ENCODE results near the gene KRTAP29-1. TPM values are rescaled to one million over a fixed set of nuclear protein-coding genes. Genes with fewer than 3 reads are reported as not detected.

KRTAP29-1 gene
- total RNA-seq, 2 donors from 2014 or later: not detected

DNA sequence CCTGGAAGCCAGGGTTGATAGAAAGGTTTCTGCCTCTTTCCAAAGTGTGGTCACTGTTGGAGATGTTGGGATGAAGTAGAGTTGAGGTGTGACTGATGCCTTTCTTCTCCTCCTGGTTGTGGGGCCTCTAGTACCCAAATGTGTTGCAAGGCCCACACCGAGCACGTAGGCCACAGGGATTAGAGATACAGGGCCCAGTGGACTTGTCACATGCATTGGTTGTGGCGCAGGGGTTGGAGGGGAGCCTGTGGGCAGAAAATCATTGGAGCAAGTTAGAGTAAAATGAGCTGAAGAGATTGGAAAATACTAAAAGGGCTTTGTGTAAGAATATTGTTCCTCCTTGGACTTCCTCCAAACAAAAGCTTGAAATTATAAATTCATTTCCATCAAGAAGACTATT, 43.3 kb upstream of the KRTAP29-1 start:
- no peak for DNase-seq (ENCODE audit: low spot score)
- Histone ChIP-seq H3K36me3 (no peaks in the 10 kb centered on the region), H3K4me1 (ENCODE audit: control insufficient read depth in 1 of 2, low read depth in 2 of 2) (no peaks in the 10 kb centered on the region), H3K4me3 (no peak overlapping the region), H3K27me3 (replicated peaks; ENCODE audit: insufficient read depth) (no peaks in the 10 kb centered on the region), H3K27ac (no peak overlapping the region), H3K9me3 (no peaks in the 10 kb centered on the region)
- TF ChIP-seq, protein P1, sequence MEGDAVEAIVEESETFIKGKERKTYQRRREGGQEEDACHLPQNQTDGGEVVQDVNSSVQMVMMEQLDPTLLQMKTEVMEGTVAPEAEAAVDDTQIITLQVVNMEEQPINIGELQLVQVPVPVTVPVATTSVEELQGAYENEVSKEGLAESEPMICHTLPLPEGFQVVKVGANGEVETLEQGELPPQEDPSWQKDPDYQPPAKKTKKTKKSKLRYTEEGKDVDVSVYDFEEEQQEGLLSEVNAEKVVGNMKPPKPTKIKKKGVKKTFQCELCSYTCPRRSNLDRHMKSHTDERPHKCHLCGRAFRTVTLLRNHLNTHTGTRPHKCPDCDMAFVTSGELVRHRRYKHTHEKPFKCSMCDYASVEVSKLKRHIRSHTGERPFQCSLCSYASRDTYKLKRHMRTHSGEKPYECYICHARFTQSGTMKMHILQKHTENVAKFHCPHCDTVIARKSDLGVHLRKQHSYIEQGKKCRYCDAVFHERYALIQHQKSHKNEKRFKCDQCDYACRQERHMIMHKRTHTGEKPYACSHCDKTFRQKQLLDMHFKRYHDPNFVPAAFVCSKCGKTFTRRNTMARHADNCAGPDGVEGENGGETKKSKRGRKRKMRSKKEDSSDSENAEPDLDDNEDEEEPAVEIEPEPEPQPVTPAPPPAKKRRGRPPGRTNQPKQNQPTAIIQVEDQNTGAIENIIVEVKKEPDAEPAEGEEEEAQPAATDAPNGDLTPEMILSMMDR (IDR thresholded peaks at IDR 0.05): no peak
- no peak for ATAC-seq (ENCODE audit: insufficient number of reproducible peaks, low FRiP score, low read depth)

DNA sequence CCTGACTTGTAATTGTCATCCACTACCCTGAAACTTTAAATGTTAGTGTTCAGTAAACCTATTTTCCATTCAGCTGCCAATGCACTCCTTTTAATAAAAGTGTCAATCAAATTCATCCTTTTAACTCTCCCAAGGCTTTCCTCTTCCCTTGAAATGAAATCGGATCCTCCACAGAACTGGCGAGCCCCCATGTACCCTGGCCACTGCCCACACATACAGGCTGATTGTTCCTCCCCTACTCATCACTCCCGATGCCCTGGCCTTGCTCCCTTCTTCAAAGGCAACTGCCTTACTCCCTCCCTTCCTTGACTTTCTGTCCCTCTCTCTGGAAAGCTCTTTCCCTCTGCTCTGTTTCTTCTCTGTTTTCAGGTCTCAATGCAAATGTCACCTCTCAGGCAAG, 40.4 kb upstream of the KRTAP29-1 start:
- H3K27me3 ChIP-seq (replicated peaks; ENCODE audit: insufficient read depth): no peaks in the 10 kb centered on the region
- no peak for DNase-seq (ENCODE audit: low spot score)
- no peak for ATAC-seq (ENCODE audit: insufficient number of reproducible peaks, low FRiP score, low read depth)

DNA sequence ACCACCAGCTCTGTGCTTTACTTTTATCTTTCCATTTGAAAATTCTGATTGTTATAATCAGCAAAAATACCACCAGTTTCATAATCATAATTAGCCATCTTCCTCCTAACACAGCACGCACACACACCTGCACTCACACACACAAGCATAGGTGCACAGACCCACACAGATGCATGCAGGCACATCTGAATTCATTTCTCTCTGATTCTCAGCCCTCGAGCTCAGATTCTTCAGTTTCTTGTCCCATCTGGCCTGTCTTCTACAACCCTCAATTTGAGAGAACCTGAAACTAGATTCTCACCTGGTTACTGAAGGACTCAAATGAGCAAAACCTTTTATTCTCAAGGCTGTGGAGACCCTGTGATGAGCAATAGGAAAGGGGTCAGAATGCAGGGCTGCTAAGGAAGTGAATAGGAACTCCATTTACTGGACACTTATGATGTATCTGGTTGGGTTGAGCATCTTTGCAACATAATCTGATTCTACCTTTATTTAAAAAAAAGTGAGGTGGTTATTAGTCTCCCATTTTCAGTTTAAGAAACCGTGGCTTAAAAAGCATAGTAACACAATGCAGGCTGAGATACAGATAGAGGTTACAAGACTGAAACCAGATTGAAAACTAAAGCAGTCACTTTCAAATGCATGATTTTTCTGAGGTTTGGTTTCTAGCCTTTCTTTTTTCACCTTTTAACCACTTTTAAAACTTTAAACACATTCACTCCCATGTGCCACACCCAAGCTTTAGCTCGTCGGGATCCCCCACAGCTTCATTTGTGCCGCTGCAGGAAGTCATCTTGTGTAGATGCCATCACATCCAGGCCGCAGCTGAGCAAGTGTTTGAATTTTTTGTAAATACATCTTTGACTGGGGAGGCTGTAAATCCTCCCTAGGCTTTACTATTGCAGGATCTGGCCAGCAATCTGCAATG, 38.5 kb upstream of the KRTAP29-1 start:
- TF ChIP-seq, protein P1 (IDR thresholded peaks at IDR 0.05): no peak
- ATAC-seq (ENCODE audit: insufficient number of reproducible peaks, low FRiP score, low read depth) (no peak), DNase-seq (ENCODE audit: low spot score) (no peak)
- Histone ChIP-seq H3K4me1 (ENCODE audit: control insufficient read depth in 1 of 2, low read depth in 2 of 2) (no peaks in the 10 kb centered on the region), H3K27ac (no peak overlapping the region), H3K36me3 (no peaks in the 10 kb centered on the region), H3K4me3 (no peak overlapping the region), H3K27me3 (replicated peaks; ENCODE audit: insufficient read depth) (no peaks in the 10 kb centered on the region), H3K9me3 (no peaks in the 10 kb centered on the region)

More for the DNA sequence above, 40.4 kb upstream of the KRTAP29-1 start:
- Histone ChIP-seq H3K27ac (no peak overlapping the region), H3K9me3 (no peaks in the 10 kb centered on the region), H3K4me3 (no peak overlapping the region), H3K4me1 (ENCODE audit: control insufficient read depth in 1 of 2, low read depth in 2 of 2) (no peaks in the 10 kb centered on the region), H3K36me3 (no peaks in the 10 kb centered on the region)
- TF ChIP-seq, protein P1 (IDR thresholded peaks at IDR 0.05): no peak

DNA sequence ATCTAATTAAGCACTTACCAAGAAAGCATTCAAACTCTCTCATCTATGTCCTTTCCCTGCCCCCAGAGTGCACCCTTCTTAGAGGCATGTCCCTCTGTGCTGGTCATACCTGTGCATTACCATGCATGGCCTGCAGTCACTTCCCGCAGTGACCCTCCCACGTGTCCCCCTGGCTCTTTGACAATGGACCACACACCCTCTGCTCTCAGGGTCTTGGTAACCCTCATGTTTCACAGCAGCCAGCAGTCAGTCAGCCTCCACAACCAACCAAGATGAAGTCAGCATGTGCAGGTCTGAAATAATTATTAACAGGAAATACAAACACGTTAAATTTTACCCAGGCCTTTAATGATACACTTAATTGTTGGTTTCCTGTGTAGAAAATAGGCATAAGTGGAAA, 37.8 kb upstream of the KRTAP29-1 start:
- Histone ChIP-seq H3K27me3 (replicated peaks; ENCODE audit: insufficient read depth) (no peaks in the 10 kb centered on the region), H3K36me3 (no peaks in the 10 kb centered on the region), H3K4me1 (ENCODE audit: control insufficient read depth in 1 of 2, low read depth in 2 of 2) (no peaks in the 10 kb centered on the region), H3K4me3 (no peak overlapping the region), H3K27ac (no peak overlapping the region), H3K9me3 (no peaks in the 10 kb centered on the region)
- ATAC-seq (ENCODE audit: insufficient number of reproducible peaks, low FRiP score, low read depth) (no peak), DNase-seq (ENCODE audit: low spot score) (no peak)
- TF ChIP-seq, protein P1 (IDR thresholded peaks at IDR 0.05): no peak

DNA sequence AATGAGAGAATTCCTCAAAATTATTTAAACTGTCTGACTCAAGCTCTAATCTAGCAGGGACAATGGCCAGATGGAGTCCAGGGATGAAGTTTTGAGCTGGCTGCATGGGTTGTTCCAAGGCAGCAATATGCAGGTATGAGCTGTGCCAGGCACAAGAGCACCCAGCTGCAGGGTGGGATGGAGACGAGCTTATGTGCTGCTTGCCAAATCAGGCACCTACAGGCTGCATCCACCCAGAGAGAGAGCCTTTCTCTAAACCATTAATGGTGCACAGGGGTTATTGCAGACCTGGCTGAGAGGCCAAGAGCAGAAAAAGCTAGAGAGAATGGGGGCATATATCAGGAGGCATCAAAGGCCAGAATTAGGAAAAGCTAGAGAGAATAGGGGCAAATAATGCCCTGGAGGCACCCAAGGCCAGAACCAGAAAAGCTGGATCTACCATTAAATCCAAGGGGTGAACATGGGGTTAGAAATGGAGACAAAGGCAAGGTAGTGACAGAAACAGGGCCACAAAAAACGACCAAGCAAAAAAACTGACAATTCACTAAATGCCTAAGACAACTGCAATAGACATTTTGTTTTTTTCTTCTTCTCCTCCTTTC, 37.0 kb upstream of the KRTAP29-1 start:
- H3K4me3 ChIP-seq: no peak overlapping the region
- no peaks in the 10 kb centered on the region for H3K9me3 ChIP-seq
- H3K27ac ChIP-seq: no peak overlapping the region
- no peaks in the 10 kb centered on the region for H3K27me3 ChIP-seq (replicated peaks; ENCODE audit: insufficient read depth)
- H3K4me1 ChIP-seq (ENCODE audit: control insufficient read depth in 1 of 2, low read depth in 2 of 2): no peaks in the 10 kb centered on the region
- TF ChIP-seq, protein P1 (IDR thresholded peaks at IDR 0.05): no peak
- no peak for ATAC-seq (ENCODE audit: insufficient number of reproducible peaks, low FRiP score, low read depth)
- DNase-seq (ENCODE audit: low spot score): no peak
- H3K36me3 ChIP-seq: no peaks in the 10 kb centered on the region
